SJCRH30 (cell line): Measurements from ENCODE around the gene THEMIS. TPM values are rescaled to one million over a fixed set of nuclear protein-coding genes. Genes with fewer than 3 reads are reported as not detected.
"Not testable (repeated sequence)": the region's sequence is repeated elsewhere in the genome, so short reads cannot be mapped to it uniquely, and the experiment has no call there.

Experiments used
- DNase-seq, 2 experiments: peaks; one replicate each; pipeline ENCODE4 v3.0.0-alpha.2; 2015 to 2020
- H3K27ac ChIP-seq: fragments of 250-450 bp; sonication (Bioruptor Pico); 2 replicates; pipeline ENCODE4 v1.5.1; 2020; ENCODE audit warnings: mild to moderate bottlenecking, moderate library complexity
- H3K27me3 ChIP-seq: fragments of 250-450 bp; sonication (Bioruptor Pico); 2 replicates; pipeline ENCODE4 v1.5.1; 2020; ENCODE audit warnings: mild to moderate bottlenecking, moderate library complexity
- H3K36me3 ChIP-seq: fragments of 250-450 bp; sonication (Bioruptor Pico); 2 replicates; pipeline ENCODE4 v1.5.1; 2020; ENCODE audit warnings: mild to moderate bottlenecking, moderate library complexity
- H3K4me1 ChIP-seq: fragments of 250-450 bp; sonication (Bioruptor Pico); 2 replicates; pipeline ENCODE4 v1.5.1; 2020; ENCODE audit warnings: mild to moderate bottlenecking, moderate library complexity
- H3K4me3 ChIP-seq: fragments of 250-450 bp; sonication (Bioruptor Pico); 2 replicates; pipeline ENCODE4 v1.5.1; 2020; ENCODE audit warnings: mild to moderate bottlenecking, moderate library complexity
- H3K9me3 ChIP-seq: fragments of 250-450 bp; sonication (Bioruptor Pico); replicated peaks from 2 replicates; pipeline ENCODE4 v1.5.1; 2020; ENCODE audit warnings: mild to moderate bottlenecking, moderate library complexity
- total RNA-seq: library from RNA; depleted of rRNA; stranded (reverse); fragments of >200 nt; shearing (Covaris generic); gene quantifications from 2 replicates; pipeline ENCODE4 v1.2.3, GENCODE V29; 2014

The THEMIS gene
- total RNA-seq, 1 experiment from 2014 or later: 0.02 TPM

DNA sequence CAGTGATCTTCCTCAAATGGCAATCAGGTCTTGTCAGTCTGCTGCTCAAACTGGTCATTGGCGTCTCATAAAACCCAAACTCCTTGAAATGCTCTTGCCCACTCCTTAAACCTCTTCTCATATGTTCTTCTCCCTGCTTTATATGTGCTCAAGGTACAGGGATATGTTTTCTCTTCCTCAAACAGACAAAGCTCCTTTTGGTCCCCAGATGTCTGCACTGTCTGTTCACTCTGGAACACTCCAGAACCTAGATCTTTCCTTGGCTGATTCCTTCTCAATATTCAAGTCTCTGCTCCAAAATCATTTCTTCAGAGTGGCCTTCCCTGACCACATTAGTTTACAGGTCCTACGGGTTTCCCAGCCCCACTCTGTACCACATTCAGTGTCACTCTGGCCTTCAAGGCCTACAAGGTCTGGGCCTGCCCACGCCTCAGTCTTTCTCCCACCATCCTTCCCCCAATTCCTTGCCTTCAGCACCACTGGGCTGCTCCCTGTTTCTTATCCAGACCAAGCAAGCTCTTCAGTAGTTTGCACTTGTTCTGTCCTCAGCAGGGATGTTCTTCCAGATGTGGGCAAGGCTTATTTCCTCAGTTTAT is 9.0 kb downstream of the THEMIS start:
- no peak overlapping the region for H3K4me3 ChIP-seq
- no peaks in the 10 kb centered on the region for H3K27me3 ChIP-seq
- no peak for DNase-seq
- H3K4me1 ChIP-seq: no peaks in the 10 kb centered on the region
- no peaks in the 10 kb centered on the region for H3K36me3 ChIP-seq
- no peak overlapping the region for H3K27ac ChIP-seq
- no peaks in the 10 kb centered on the region for H3K9me3 ChIP-seq

DNA sequence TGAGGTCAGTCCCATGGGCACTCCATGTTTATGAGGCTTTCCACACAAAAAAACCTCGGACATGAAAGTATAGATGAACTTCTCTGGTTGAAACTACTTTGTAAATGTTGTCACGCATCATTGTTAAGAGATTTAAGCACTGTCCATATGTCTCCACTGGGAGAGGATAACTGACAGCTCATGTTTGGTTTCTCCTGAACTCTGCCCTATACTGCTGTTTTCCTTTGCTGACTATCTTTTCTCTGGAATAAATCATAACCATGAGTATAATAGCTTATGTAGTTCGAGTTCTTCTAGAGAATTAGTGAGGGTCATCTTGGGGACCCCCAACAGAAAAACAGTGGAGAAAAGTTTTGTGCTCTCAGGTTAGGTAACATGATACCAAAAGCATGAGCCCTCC is 14.3 kb downstream of the THEMIS start:
- DNase-seq: no peak
- H3K4me1 ChIP-seq: no peaks in the 10 kb centered on the region
- no peak overlapping the region for H3K27ac ChIP-seq
- H3K27me3 ChIP-seq: no peaks in the 10 kb centered on the region
- H3K36me3 ChIP-seq: no peaks in the 10 kb centered on the region
- H3K9me3 ChIP-seq: no peaks in the 10 kb centered on the region
- H3K4me3 ChIP-seq: no peak overlapping the region

- Histone ChIP-seq H3K27me3 (no peaks in the 10 kb centered on the region), H3K36me3 (no peaks in the 10 kb centered on the region), H3K4me1 (0 out of 2 replicates have a peak, but pooled peaks cover 8% of the 10 kb centered on the region), H3K9me3 (no peaks in the 10 kb centered on the region), H3K27ac (no peak overlapping the region), H3K4me3 (no peak overlapping the region)
- DNase-seq: no peak
Observed at GRCh38 chr6:127884134-127884533, 16.7 kb downstream of the THEMIS start.

DNA sequence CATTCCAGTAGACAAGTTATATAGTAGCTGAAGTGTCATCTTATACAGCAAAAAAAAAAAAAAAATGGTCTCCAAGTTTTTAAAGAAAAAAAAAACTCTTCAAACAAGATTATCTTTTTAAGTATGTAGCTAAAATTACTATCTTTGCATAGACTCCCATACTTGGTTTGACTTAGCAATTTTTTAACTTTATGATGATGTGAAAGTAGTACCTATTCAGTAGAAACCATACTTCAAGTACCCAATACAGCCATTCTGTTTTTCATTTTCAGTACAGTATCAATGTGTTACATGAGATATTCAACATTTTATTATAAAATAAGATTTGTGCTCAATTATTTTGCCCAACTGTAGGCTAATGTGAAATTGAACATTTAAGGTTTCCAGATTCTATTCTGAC is 18.9 kb downstream of the THEMIS start:
- H3K27ac ChIP-seq, DNase-seq, H3K4me3 ChIP-seq, H3K36me3 ChIP-seq, H3K27me3 ChIP-seq, H3K9me3 ChIP-seq, H3K4me1 ChIP-seq: not testable (repeated sequence)

DNA sequence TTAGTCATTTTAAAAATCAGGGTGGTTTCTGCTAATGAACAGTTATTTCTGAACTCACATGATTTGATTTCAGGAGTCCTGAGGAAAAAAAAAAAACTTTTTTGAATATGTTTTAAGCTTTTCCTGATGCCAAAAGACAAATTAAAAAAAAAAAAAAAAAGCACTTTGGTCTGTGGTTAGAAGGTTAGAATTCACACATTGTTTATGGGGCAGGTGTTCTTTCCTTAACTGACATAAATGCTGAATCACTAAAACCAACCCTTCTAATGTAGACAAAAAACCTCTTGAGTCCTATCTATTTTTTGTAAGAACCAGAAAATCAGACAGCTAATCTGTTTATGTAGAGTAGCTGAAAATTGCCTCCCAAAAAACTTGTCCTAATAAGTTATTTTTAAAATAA is 20.4 kb downstream of the THEMIS start:
- H3K4me1 ChIP-seq: 0 out of 2 replicates have a peak, but pooled peaks cover 8% of the 10 kb centered on the region
- DNase-seq: peak in 1 of 2 experiments; percentile 30
- no peak overlapping the region for H3K4me3 ChIP-seq
- no peaks in the 10 kb centered on the region for H3K9me3 ChIP-seq
- no peaks in the 10 kb centered on the region for H3K27me3 ChIP-seq
- no peaks in the 10 kb centered on the region for H3K36me3 ChIP-seq
- no peak overlapping the region for H3K27ac ChIP-seq

- no peaks in the 10 kb centered on the region for H3K9me3 ChIP-seq
- no peak overlapping the region for H3K27ac ChIP-seq
- H3K27me3 ChIP-seq: no peaks in the 10 kb centered on the region
- peak; percentile 22 to 44 for DNase-seq
- H3K4me3 ChIP-seq: peak overlapping the region; percentile 6; the same call in 1 of the 2 replicates
- no peaks in the 10 kb centered on the region for H3K36me3 ChIP-seq
- H3K4me1 ChIP-seq: 0 out of 2 replicates have a peak, but pooled peaks cover 8% of the 10 kb centered on the region
Observed at GRCh38 chr6:127879685-127880084, 21.2 kb downstream of the THEMIS start.

DNA sequence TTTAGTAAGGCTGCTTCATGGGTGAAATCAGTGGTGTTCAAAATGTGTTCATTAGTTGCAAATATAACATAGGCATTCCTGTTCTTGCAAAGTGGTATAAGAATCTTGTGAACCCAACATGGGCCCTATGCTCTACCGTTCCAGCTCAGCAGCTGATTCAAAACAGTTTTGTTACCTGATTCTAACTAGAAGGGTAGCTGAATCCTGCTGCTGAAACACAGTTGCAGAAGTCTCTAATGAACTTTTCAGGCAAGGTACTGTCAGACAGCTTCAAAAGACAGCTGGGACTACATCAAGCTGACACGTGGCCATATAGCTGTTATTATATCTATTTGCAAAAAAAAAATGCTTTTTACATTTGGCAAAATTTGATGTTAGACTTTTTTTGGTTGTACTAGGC is 22.7 kb downstream of the THEMIS start:
- H3K4me1 ChIP-seq: 0 out of 2 replicates have a peak, but pooled peaks cover 8% of the 10 kb centered on the region
- no peak for DNase-seq
- H3K36me3 ChIP-seq: no peaks in the 10 kb centered on the region
- no peak overlapping the region for H3K27ac ChIP-seq
- no peak overlapping the region for H3K4me3 ChIP-seq
- no peaks in the 10 kb centered on the region for H3K9me3 ChIP-seq
- no peaks in the 10 kb centered on the region for H3K27me3 ChIP-seq

- Histone ChIP-seq H3K9me3 (no peaks in the 10 kb centered on the region), H3K4me3 (no peak overlapping the region), H3K27ac (no peak overlapping the region), H3K36me3 (no peaks in the 10 kb centered on the region), H3K27me3 (no peaks in the 10 kb centered on the region), H3K4me1 (0 out of 2 replicates have a peak, but pooled peaks cover 8% of the 10 kb centered on the region)
- DNase-seq: no peak
Observed at GRCh38 chr6:127877231-127877630, 23.6 kb downstream of the THEMIS start.

GRCh38 chr6:127869772-127870404 is 31.0 kb downstream of the THEMIS start:
- Histone ChIP-seq H3K9me3 (no peaks in the 10 kb centered on the region), H3K27me3 (no peaks in the 10 kb centered on the region), H3K4me3 (no peak overlapping the region), H3K36me3 (no peaks in the 10 kb centered on the region), H3K27ac (no peak overlapping the region), H3K4me1 (no peaks in the 10 kb centered on the region)
- DNase-seq: no peak

- Histone ChIP-seq H3K27ac (no peak overlapping the region), H3K36me3 (no peaks in the 10 kb centered on the region), H3K9me3 (no peaks in the 10 kb centered on the region), H3K4me3 (no peak overlapping the region), H3K27me3 (no peaks in the 10 kb centered on the region), H3K4me1 (no peaks in the 10 kb centered on the region)
- DNase-seq: no peak
Observed at GRCh38 chr6:127869183-127869582, 31.7 kb downstream of the THEMIS start.

GRCh38 chr6:127868338-127868737 is 32.5 kb downstream of the THEMIS start:
- no peaks in the 10 kb centered on the region for H3K9me3 ChIP-seq
- no peaks in the 10 kb centered on the region for H3K27me3 ChIP-seq
- no peak overlapping the region for H3K4me3 ChIP-seq
- H3K4me1 ChIP-seq: no peaks in the 10 kb centered on the region
- H3K27ac ChIP-seq: no peak overlapping the region
- H3K36me3 ChIP-seq: no peaks in the 10 kb centered on the region
- no peak for DNase-seq

GRCh38 chr6:127866766-127867165 is 34.1 kb downstream of the THEMIS start:
- H3K36me3 ChIP-seq: no peaks in the 10 kb centered on the region
- no peaks in the 10 kb centered on the region for H3K4me1 ChIP-seq
- H3K27me3 ChIP-seq: no peaks in the 10 kb centered on the region
- no peak overlapping the region for H3K27ac ChIP-seq
- no peak overlapping the region for H3K4me3 ChIP-seq
- DNase-seq: no peak
- no peaks in the 10 kb centered on the region for H3K9me3 ChIP-seq

DNA sequence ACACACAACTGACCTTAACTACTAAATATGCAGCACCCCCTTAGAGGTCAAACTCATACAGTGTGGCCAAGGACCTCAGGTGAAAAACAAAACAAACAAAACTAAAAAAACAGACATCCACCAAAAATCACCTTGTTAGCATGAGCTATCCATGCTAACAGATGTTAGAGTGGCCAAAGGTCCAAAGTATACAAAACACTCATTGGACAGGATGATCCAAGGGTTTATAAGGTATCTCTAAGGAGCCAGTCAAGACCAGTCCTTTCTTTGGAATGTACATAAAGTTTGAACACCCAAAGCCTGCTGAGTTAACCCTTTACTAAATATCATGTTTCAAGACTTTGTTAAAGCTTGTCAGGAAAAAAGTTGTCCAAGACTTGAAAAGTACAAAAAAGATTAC is 35.8 kb downstream of the THEMIS start:
- Histone ChIP-seq H3K27me3 (no peaks in the 10 kb centered on the region), H3K27ac (no peak overlapping the region), H3K4me3 (no peak overlapping the region), H3K9me3 (no peaks in the 10 kb centered on the region), H3K36me3 (no peaks in the 10 kb centered on the region), H3K4me1 (no peaks in the 10 kb centered on the region)
- DNase-seq: no peak

GRCh38 chr6:127864701-127865100 is 36.2 kb downstream of the THEMIS start:
- no peak overlapping the region for H3K27ac ChIP-seq
- no peaks in the 10 kb centered on the region for H3K4me1 ChIP-seq
- H3K27me3 ChIP-seq: no peaks in the 10 kb centered on the region
- no peaks in the 10 kb centered on the region for H3K36me3 ChIP-seq
- no peak for DNase-seq
- H3K9me3 ChIP-seq: no peaks in the 10 kb centered on the region
- no peak overlapping the region for H3K4me3 ChIP-seq

DNA sequence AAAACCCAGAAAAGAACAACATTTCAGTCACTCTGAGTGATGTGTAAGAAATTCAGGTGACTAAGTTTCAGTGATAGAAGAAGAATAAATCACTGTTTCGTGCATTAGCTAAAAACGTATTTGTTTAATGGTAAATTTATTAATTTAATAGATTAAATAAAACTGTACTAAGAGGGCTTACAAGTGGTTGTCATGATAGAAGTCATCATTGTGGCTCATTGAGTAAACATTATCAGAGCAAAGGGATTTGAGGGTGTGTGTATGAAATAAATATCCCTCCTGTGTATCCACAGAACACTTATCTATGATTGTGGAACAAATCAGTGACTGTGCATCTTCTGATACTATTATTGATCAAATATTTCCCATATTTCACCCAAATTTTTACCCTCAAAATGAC is 40.1 kb downstream of the THEMIS start:
- no peak overlapping the region for H3K4me3 ChIP-seq
- no peaks in the 10 kb centered on the region for H3K36me3 ChIP-seq
- no peaks in the 10 kb centered on the region for H3K27me3 ChIP-seq
- no peaks in the 10 kb centered on the region for H3K9me3 ChIP-seq
- H3K27ac ChIP-seq: no peak overlapping the region
- no peak for DNase-seq
- H3K4me1 ChIP-seq: no peaks in the 10 kb centered on the region

DNA sequence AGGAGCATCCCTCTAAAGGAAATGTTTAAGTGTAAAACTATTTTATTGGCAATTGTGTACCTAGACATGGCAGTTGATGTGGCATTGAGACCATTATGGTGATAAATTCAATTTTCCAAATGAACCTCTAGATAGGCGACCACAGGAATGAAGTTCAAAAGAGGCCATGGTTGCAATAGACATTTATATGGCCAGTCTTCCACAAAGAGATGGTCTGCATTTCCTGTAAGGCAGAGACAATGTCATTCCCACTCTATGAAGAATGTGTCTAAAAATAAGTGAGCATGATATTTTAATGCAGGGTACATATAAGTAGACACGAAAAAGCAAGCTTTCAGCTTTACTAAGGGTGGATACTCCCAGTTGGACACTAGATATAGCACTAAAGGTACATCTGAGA is 40.9 kb downstream of the THEMIS start:
- Histone ChIP-seq H3K36me3 (no peaks in the 10 kb centered on the region), H3K4me1 (no peaks in the 10 kb centered on the region), H3K4me3 (no peak overlapping the region), H3K27me3 (no peaks in the 10 kb centered on the region), H3K9me3 (no peaks in the 10 kb centered on the region), H3K27ac (no peak overlapping the region)
- no peak for DNase-seq
